Hepatocyte (in vitro differentiated cells): ENCODE measurements around the gene ECT2L.

ENCODE experiments used
- CTCF ChIP-seq: fragments of 200-600 bp; sonication (generic); IDR thresholded peaks from 2 replicates; pipeline ENCODE4 v1.5.1; 2016; ENCODE audit warnings: antibody characterized with exemption, mild to moderate bottlenecking; ENCODE audit not compliant: poor library complexity
- EZH2 ChIP-seq: fragments of 200-600 bp; sonication (generic); IDR thresholded peaks from 2 replicates; pipeline ENCODE4 v1.6.1; 2016; ENCODE audit warnings: antibody characterized with exemption, mild to moderate bottlenecking, borderline replicate concordance

DNA sequence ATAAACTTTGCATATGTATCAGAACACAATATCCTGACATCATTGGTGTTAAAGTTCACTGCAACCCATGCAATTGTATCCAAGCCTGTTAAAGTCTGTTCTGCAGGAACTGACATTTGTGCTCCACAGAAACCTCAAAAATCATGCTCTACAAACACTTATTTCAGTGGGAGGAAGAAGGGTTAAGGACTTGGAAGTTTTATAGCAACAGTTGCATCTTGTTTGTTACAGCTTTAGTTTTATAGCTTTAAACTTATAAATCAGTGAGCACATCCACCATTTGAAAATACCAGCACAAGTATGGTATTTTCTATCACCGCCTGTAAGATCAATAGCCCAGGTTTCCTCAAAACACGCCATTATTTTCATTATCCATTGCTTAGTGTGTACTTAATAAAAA lies 884 bp downstream of the ECT2L start:
- TF ChIP-seq CTCF (no peak), EZH2 (no peak)
